Left ventricle myocardium inferior (tissue), 1 donor: ENCODE results near the gene UNK. TPM values are rescaled to one million over a fixed set of nuclear protein-coding genes. Genes with fewer than 3 reads are reported as not detected.

Source experiments
- DNase-seq: peaks from one replicate; pipeline ENCODE4 v3.0.0-alpha.2; 2020
- H3K27ac ChIP-seq: fragments of 200-600 bp; replicated peaks from 2 replicates; pipeline ENCODE4 v1.8.0; 2021
- H3K27me3 ChIP-seq: fragments of 200-600 bp; 2 replicates; pipeline ENCODE4 v1.8.0; 2021; ENCODE audit warnings: low read depth
- H3K36me3 ChIP-seq: fragments of 200-600 bp; 2 replicates; pipeline ENCODE4 v1.8.0; 2021
- H3K4me1 ChIP-seq: fragments of 200-600 bp; 2 replicates; pipeline ENCODE4 v1.8.0; 2021
- H3K4me3 ChIP-seq: fragments of 200-600 bp; 2 replicates; pipeline ENCODE4 v1.8.0; 2021; ENCODE audit warnings: mild to moderate bottlenecking, moderate library complexity
- H3K9me3 ChIP-seq: fragments of 200-600 bp; replicated peaks from 2 replicates; pipeline ENCODE4 v1.8.0; 2021
- CTCF ChIP-seq: fragments of 200-600 bp; IDR thresholded peaks from 2 replicates; pipeline ENCODE4 v1.8.0; 2021; ENCODE audit warnings: antibody characterized with exemption, mild to moderate bottlenecking, borderline replicate concordance
- intact Hi-C: fragments of 100-400 bp; cut with micrococcal nuclease; formaldehyde crosslinking; loops from one replicate; pipeline ENCODE4 v1.11.0; 2022
- total RNA-seq: library from RNA; stranded (reverse); fragmentation: NEBNext Ultra II Directional; extraction: Animal tissue kit (Norgen Biotek cat#: 25700); gene quantifications from one replicate; pipeline ENCODE4 v1.2.1, GENCODE V29; 2021
- donor health status: DM: no; HTN: yes; CAD: no; lungs with severe emphysema.

UNK gene
- total RNA-seq, 1 donor from 2014 or later: 14.7 TPM

DNA sequence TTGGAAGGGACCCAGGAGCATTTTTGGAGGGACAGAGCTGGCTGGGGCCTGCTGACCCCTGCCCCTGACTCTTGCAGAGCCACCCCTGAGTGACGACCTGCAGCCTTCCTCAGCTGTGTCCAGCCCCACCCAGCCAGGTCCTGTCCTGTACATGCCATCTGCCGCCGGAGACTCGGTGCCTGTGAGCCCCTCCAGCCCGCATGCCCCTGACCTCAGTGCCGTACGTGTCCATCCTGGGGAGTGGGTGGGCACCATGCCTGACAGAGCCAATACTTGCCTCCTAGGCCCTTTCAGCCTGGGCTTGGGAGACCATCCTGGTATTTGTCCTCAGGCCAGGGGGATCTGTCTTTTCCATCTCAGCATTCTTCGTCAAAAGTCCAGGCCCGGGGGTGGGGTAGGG, 32.1 kb downstream of the UNK start:
- H3K4me1 ChIP-seq: peaks cover 16% of the 10 kb centered on the region
- no peak for TF ChIP-seq CTCF
- no peaks in the 10 kb centered on the region for H3K27me3 ChIP-seq
- no peak overlapping the region for H3K4me3 ChIP-seq
- no peaks in the 10 kb centered on the region for H3K9me3 ChIP-seq
- peaks cover 98% of the 10 kb centered on the region for H3K36me3 ChIP-seq
- no peak overlapping the region for H3K27ac ChIP-seq
- DNase-seq: peak; percentile 13
- intact Hi-C loops: no loop called here

DNA sequence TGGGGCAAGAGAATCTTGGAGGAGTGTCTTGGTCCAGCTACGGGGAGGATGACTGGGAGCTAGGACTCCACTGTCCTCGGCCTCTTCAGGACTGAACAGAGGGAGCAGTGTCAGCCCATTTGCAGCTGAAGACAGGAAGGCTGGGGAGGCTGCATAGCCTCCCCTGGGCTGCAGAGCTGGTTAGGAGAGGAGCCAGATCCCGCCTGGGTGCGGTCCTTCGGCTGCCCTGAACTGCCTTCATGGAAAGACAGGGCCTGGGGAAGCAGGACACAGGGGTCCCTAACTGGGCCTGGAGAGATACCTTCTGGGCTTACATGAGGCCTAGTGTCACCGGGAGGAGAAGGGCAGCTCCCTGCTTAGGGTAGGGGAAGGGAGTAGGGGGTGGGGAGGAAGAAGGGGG, 33.0 kb downstream of the UNK start:
- intact Hi-C loops: no loop called here
- Histone ChIP-seq H3K9me3 (no peaks in the 10 kb centered on the region), H3K27me3 (no peaks in the 10 kb centered on the region), H3K36me3 (peaks cover 96% of the 10 kb centered on the region), H3K27ac (no peak overlapping the region), H3K4me1 (peaks cover 24% of the 10 kb centered on the region), H3K4me3 (no peak overlapping the region)
- DNase-seq: no peak
- TF ChIP-seq CTCF: no peak

DNA sequence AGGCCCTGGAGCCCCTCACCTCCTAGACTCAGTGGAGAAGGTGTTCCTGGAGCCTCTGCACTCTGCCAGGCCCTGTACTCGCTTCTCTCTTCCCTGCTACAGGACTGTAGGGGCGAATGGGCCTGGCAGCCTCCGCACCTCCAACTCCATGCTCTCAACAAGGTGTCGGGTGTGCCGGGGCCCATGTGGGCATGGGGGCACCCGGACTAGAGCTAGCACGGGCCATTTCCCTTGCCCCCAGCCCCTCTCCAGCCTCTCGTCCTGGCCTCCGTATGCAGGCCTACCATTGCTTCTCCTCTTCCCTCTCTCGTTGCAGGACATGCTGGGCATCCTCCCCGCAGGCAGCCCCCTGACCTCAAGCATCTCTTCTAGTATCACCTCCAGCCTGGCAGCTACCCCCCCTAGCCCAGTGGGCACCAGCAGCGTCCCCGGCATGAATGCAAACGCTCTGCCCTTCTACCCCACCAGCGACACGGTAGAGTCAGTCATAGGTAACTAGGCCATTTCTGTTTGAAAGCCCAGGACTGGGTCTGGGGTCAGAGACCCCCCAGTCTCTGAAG, 33.8 kb downstream of the UNK start:
- intact Hi-C loops: no loop called here
- Histone ChIP-seq H3K9me3 (no peaks in the 10 kb centered on the region), H3K36me3 (peaks cover 96% of the 10 kb centered on the region)

GRCh38 chr17:75819116-75819515, 34.5 kb downstream of the UNK start:
- intact Hi-C loops: no loop called here
- no peak for DNase-seq
- peaks cover 96% of the 10 kb centered on the region for H3K36me3 ChIP-seq

More for the DNA sequence above, 33.8 kb downstream of the UNK start:
- DNase-seq: no peak
- Histone ChIP-seq H3K27me3 (no peaks in the 10 kb centered on the region), H3K4me3 (no peak overlapping the region), H3K4me1 (peaks cover 24% of the 10 kb centered on the region), H3K27ac (no peak overlapping the region)
- TF ChIP-seq CTCF: no peak

GRCh38 chr17:75819678-75820077, 35.1 kb downstream of the UNK start:
- TF ChIP-seq CTCF: no peak

More at GRCh38 chr17:75819116-75819515, 34.5 kb downstream of the UNK start:
- no peaks in the 10 kb centered on the region for H3K27me3 ChIP-seq
- peaks cover 30% of the 10 kb centered on the region for H3K4me1 ChIP-seq
- H3K4me3 ChIP-seq: no peak overlapping the region
- no peak for TF ChIP-seq CTCF
- no peak overlapping the region for H3K27ac ChIP-seq
- H3K9me3 ChIP-seq: no peaks in the 10 kb centered on the region

More at GRCh38 chr17:75819678-75820077, 35.1 kb downstream of the UNK start:
- Histone ChIP-seq H3K4me1 (peaks cover 36% of the 10 kb centered on the region), H3K27me3 (no peaks in the 10 kb centered on the region), H3K9me3 (no peaks in the 10 kb centered on the region), H3K27ac (no peak overlapping the region), H3K36me3 (peaks cover 96% of the 10 kb centered on the region), H3K4me3 (no peak overlapping the region)
- intact Hi-C loops: no loop called here
- DNase-seq: no peak
